ENCODE results near the gene LRRC28.
"Not testable (repeated sequence)": the region's sequence is repeated elsewhere in the genome, so short reads cannot be mapped to it uniquely, and the experiment has no call there.

LRRC28 gene

GRCh38 chr15:99345242-99345641 is 94.0 kb downstream of the LRRC28 start:
- no peak for FAIRE-seq

- no peak for FAIRE-seq
Measured at GRCh38 chr15:99345832-99346462, 94.7 kb downstream of the LRRC28 start.

DNA sequence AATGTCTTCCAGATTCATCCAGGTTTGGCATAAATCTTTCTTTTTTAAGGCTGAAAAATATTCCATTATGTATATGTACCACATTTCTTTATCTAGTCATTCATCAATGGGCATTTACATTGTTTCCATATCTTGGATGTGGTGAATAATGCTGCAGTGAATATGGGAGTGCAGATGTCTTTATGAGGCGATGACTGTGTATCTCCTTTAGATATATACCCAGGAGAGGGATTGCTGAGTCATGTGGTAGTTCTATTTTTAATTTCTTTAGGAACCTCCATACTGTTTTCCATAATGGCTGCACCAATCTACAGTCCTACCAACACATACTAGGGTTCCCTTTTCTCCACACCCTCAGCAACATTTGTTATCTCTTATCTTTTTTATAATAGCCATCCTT is 96.3 kb downstream of the LRRC28 start:
- FAIRE-seq: no peak

- no peak for FAIRE-seq
Measured at GRCh38 chr15:99348412-99348811, 97.1 kb downstream of the LRRC28 start.

DNA sequence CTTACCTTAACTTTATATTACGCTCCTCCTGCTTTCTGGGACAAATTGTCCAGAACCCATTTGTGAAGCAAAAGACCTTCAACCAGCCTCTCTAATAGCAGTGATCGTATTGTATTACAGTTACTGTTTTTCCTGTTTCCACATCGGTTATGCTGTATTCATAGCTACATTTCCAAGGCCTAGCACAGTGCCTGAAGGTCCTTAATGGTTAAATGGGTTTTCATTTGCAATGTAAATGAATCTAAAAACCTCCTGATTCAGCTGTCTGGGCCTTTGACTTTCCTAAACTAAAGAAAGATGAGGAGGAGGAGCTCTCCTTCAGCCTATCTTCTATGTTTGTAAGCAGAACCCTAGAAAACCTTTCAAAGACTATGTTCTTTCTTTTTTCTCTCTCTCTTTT is 99.1 kb downstream of the LRRC28 start:
- FAIRE-seq: no peak

DNA sequence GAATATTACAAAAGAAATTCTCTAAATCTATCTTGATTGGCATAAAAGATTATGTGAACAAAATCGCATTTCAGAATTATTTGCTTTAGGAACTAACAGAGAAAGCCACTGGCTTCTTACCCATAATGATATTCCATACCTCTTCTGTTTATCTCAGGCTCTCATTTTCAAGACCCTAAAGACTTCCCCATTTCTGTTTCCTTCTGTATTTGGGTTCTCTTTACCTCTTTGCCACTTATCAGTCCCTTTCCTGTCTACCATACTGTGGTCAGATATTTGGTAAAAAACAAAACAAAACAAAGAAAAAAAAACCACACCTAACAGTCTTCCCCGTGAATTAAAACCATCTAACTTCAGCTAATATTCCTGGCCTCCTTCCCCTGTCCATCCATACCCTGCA is 108.5 kb downstream of the LRRC28 start:
- no peak for FAIRE-seq

- FAIRE-seq: no peak
Measured at GRCh38 chr15:99361545-99362185, 110.4 kb downstream of the LRRC28 start.

GRCh38 chr15:99365242-99365641 is 114.0 kb downstream of the LRRC28 start:
- no peak for FAIRE-seq

- FAIRE-seq: no peak
Measured at GRCh38 chr15:99366013-99366412, 114.7 kb downstream of the LRRC28 start.

DNA sequence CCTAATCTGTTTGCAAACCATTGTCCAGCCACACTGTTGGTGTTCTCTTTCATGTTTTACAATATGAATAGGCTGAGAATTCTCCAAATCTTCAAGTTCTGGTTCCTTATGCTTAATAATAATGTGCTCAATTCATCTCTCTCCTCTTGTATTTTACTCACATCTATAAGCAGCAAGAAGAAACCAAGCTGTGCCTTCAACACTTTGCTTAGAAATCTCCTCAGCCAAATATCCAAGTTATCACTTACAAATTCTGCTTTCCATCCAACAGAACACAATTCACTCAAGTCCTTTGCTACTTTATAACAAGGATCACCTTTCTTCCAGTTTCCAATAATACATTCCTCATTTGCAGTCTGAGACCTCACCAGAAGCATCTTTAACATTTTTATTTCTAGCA is 117.5 kb downstream of the LRRC28 start:
- FAIRE-seq: no peak

DNA sequence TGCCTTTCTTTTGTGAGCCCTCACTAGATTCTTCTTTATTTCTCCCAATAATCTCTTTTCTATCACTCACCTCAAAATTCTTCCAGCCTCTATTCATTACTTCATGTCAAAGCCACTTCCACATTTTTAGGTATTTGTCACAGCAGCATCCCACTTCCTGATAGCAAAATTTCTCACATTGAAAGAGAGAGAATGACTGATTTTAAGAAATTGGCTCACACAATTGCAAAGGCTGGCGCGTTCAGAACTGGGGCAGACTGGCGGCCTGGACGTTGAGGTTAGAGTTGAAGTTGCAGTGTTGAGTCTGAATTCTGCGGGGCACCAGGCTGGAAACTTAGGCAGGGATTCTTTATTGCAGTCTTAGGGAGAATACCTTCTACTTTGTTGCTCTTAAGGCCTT is 117.9 kb downstream of the LRRC28 start:
- no peak for FAIRE-seq

- no peak for FAIRE-seq
Measured at GRCh38 chr15:99371180-99372103, 120.2 kb downstream of the LRRC28 start.

- no peak for FAIRE-seq
Measured at GRCh38 chr15:99385005-99385669, 133.9 kb downstream of the LRRC28 start.

DNA sequence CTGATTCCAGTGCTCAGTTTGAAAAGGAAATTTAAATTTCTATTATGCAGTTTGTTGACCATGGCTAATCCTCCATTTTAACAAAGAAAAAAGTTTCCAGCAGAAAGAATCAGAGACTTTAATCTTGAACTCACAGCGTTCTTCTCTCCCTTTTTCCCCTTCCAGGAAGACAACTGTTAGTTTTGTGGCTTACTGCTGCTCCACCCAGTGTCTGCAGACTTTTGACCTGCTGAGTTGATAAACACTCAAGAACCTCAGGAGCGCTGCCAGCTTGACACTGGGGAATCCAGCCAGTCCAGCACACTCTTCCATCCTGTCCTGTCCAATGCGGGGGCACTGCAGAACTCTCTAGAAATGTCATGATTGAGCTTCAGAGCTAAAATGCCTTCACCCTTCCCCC is 134.6 kb downstream of the LRRC28 start:
- FAIRE-seq: no peak

DNA sequence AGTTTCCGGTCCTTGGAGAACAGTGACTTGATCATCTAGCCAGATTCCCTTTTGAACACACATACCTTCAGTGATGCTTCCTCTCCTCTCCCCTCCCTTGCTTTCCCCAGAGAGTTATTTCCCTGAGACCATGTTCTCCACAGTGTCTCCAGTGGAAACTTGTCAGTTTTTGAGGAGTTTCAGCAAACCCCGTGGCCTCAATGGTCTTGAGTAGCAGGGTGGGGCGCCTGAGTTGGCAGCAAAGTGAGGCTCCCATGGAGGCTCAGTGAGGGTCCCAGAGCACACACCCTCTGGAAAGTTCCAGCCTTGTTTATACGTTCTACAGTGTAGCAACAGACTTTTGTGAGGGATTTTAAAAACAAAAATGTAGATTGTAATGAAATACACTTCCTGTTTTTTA is 135.1 kb downstream of the LRRC28 start:
- no peak for FAIRE-seq

DNA sequence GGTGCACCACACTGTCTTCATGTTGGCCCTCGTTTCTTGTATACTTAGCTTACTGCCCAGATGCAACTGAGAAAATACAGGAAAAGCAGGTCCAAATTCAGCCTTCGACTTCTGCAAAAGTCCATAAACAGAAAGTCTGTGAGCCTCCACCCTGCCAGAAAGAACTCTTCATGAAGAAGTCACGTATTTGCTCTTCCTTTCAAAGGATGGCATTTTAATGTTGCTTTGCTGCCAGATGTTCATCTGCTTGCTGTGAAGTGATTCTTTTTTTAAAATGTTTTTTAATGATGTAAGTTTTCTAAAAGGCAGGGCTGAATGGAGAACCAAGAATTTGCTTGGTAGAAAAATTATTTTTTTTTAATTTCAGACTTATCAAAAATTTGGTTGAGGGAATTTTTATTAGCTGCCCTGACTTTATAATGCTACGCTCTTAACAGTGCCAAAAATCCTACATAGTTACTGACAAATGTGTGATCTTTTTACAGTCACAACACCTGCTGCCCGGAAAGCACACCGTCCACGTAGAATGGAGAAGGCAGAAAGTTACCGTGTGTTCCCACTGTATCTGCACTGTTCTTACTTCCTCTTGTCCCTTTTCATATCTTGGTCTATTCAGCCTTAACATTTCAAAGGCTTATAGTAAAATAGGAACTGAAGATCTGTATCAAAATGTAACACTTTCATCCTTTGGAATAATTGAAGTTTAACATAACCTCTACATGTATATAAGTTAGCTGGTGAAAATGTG is 136.3 kb downstream of the LRRC28 start:
- no peak for FAIRE-seq

- FAIRE-seq: no peak
Measured at GRCh38 chr15:99390667-99391066, 139.4 kb downstream of the LRRC28 start.

GRCh38 chr15:99393641-99394040 is 142.4 kb downstream of the LRRC28 start:
- FAIRE-seq: no peak

- FAIRE-seq: no peak
Measured at GRCh38 chr15:99396375-99396774, 145.1 kb downstream of the LRRC28 start.

GRCh38 chr15:99399061-99399460 is 147.8 kb downstream of the LRRC28 start:
- no peak for FAIRE-seq

DNA sequence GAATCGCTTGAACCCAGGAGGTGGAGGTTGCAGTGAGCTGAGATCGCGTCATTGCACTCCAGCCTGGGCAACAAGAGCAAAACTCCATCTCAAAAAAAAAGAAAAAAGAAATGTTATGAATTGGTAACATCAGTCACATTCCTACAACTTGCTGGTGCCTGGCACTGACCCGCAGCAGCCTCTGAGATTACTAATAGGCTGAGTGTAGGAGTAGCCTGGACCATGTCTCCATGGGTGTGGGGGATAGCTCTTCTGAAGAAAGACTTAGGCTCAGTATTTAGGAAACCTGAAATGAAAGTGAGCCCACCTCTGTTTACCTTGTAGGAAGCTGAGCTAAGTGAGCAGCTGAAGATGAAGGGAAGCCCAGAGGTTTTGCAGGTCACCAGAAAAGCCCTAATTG is 148.3 kb downstream of the LRRC28 start:
- no peak for FAIRE-seq

GRCh38 chr15:99401216-99401615 is 149.9 kb downstream of the LRRC28 start:
- FAIRE-seq: not testable (repeated sequence)

Data from endometrium (tissue), 2 donors.